D721Med (cell line): ENCODE results near the gene ATP10A.

Source experiments
- DNase-seq: peaks from one replicate; pipeline ENCODE4 v3.0.0; 2011; ENCODE audit warnings: low spot score; ENCODE audit not compliant: insufficient read length
- FAIRE-seq: peaks from 2 replicates; lab custom pipeline; 2011; peaks lifted over from hg19 to GRCh38; lab: Jason Lieb, UNC
- TF ChIP-seq, protein P1 (sequence below): IDR thresholded peaks from 2 replicates; pipeline ENCODE4 v1.5.1; 2012; ENCODE audit warnings: mild to moderate bottlenecking, control low read depth; ENCODE audit not compliant: insufficient read depth; ENCODE audit errors: missing control alignments

Gene ATP10A

DNA sequence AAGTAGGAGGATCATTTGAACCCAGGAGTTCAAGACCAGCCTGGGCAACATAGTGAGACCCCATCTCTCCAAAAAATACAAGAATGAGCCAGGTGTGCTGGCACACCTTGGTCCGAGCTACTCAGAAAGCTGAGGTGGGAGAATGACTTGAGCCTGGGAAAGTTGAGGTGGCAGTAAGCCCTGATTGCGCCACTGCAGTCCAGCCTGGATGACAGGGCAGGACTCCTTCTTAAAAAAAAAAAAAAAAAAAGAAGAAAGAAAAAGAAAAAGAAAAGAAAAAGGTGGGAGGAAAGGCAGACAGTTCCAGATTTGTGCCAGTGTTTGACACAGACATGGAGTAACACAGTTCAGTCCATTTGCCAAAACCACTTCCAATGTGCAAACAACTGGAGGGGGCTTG is 75.7 kb downstream of the ATP10A start:
- no peak for FAIRE-seq
- no peak for DNase-seq
- TF ChIP-seq, protein P1, sequence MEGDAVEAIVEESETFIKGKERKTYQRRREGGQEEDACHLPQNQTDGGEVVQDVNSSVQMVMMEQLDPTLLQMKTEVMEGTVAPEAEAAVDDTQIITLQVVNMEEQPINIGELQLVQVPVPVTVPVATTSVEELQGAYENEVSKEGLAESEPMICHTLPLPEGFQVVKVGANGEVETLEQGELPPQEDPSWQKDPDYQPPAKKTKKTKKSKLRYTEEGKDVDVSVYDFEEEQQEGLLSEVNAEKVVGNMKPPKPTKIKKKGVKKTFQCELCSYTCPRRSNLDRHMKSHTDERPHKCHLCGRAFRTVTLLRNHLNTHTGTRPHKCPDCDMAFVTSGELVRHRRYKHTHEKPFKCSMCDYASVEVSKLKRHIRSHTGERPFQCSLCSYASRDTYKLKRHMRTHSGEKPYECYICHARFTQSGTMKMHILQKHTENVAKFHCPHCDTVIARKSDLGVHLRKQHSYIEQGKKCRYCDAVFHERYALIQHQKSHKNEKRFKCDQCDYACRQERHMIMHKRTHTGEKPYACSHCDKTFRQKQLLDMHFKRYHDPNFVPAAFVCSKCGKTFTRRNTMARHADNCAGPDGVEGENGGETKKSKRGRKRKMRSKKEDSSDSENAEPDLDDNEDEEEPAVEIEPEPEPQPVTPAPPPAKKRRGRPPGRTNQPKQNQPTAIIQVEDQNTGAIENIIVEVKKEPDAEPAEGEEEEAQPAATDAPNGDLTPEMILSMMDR, result no peak

DNA sequence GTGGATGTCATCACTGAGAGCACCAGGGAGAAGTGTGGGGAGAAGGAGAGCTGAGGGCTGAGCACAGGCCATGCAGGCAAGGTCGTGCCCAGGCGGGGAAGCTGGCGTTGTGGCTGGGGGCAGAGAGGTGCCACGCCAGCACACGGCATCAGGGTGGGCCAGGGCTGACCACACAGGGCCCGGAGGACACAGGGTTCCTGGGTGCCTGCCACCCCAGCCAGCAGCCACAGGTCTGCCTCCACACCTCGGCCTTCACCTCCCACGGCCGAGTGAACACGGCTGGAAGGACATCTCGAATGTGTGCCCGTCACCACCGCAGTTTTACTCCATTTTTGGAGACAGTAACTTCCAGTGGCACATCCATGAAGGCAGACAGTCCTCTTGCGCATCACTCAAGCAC is 77.1 kb downstream of the ATP10A start:
- FAIRE-seq, result no peak
- TF ChIP-seq, protein P1, result no peak
- DNase-seq, result no peak

DNA sequence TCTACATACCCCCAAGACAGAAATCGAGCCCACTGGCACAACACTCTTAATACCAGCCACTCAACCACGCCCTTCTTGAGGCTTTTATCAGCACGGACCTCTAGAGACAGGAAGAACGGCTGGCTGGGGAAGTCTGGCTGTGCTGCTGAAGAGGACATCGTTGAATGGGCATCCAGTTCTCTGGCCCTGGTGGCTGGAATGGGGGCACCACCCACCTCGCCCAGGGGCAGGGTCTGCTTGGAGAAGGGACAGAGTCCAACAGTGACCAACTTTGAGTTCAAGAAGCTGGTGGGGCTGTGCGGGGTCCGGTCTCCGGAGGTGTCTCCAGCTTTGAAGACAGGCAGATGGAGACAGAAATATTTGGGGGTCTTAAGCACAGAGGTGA is 77.5 kb downstream of the ATP10A start:
- TF ChIP-seq, protein P1, result no peak
- no peak for DNase-seq
- no peak for FAIRE-seq

DNA sequence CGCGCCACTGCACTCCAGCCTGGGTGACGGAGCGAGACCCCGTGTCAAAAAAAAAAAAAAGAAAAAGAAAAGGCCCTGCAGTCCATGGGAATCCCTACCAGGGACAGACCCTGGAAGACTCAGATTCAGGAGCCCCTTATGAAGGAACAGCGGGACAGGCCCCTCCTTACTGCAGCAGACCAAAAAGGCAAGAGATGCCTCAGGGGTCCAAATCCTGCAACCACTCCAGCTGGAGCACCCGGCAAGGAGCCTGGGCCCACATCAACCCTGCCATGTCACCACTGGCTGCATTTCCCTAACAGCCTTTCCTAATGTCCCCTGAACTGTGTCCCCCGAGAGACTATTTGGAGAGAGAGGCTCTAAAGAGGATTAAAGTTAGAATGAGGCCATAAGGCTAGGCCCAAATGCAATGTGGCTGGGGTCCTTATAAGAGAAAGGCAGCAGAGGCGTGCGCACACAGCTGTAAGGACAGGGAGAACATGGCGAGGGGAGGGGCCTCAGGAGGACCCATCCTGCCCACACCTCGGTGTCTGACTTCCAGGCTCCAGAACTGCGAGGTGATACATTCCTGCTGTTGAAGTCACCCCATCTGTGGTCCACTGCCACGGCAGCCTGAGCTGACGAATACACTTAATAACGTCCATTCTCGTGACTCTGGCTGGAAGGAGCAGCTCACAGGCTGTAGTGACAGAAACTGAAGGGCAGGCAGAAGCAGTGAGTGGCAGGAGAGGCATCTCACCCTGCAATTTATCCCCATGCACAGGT is 78.1 kb downstream of the ATP10A start:
- TF ChIP-seq, protein P1, result no peak
- FAIRE-seq (no peak), DNase-seq (no peak)

DNA sequence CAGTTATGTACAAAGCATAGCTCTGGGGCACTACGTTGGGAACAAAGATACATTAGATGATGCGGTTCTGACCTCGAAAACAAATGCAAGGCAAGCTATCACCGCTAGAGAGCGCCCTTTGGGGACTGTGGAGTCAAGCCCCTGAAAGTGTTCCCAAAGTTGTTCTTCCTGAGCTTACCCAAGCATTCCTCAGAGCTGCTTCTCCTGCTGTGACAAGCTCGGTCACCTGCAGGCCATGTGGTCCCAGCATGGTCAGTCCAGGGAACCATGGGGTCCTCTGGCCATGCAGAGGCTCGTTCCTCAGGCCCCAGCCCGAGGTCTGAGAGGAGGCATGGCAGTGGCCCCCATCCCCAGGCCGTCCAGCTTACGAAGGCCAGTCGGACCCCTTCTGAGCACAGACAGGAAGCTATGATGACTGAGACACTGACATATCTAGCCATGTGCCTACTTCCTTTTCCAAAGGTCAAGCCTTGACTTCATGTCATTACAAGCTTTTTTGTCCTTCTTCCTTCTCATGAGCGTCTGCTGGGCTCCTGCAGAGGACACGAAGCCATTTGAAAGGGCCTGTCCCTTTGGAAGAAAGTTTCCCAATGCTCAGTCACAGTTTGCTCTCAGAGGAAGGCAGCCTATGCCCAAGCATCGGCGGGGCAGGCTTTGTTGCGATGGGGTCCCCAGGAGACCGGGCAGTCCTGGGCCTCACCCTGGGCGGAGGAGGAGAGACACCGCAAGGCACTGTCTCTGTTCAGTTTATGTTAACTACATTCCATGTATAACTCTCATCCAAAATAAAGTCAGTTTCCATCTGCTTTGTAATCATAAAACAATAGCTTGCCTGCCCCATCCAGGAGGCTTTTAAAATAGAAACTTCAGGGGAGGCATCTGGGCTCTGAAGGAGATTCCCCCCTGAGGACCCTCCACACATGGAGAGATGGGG is 79.3 kb downstream of the ATP10A start:
- no peak for DNase-seq
- no peak for FAIRE-seq
- TF ChIP-seq, protein P1, result peak; percentile 14

DNA sequence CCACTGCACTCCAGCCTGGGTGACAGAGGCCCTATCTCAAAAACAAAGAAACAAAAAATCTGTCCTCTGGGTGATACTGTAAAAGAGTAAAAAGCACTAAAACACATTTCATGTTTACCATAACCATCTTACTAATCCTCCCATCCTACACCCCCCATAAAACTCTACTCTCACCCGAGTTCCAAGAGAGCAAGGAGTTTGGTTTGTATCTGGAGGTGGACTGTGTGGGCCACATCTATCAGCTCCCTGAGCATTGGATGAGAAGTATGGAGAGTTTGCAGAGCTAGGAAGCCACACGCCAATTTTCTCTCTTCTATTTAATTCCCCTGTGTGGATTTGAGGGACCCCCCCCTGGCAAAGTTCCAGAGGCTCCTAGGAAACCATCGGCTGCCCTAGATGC is 80.0 kb downstream of the ATP10A start:
- FAIRE-seq, result no peak

More for the DNA sequence above, 80.0 kb downstream of the ATP10A start:
- no peak for DNase-seq
- TF ChIP-seq, protein P1, result no peak
